Esophagus muscularis mucosa (tissue), 4 donors: ENCODE measurements around the gene FAAP20. TPM values are rescaled to one million over a fixed set of nuclear protein-coding genes. Genes with fewer than 3 reads are reported as not detected.

Experiments used
- DNase-seq: peaks from one replicate; pipeline ENCODE4 v3.0.0-alpha.2; 2017; ENCODE audit errors: extremely low spot score
- H3K27ac ChIP-seq, 4 donors: fragments of 200-600 bp; sonication (generic); replicated peaks in 1 of 4; 1 replicate in 3 of 4; 2 replicates in 1 of 4; pipeline ENCODE4 v1.5.1; 2016 to 2019; ENCODE audit warnings: mild to moderate bottlenecking in 1 of 4
- H3K27me3 ChIP-seq, 4 donors: fragments of 200-600 bp; sonication (generic); one replicate each; pipeline versions ENCODE4 v1.5.1 to v1.6.0; 2016 to 2019
- H3K36me3 ChIP-seq, 4 donors: fragments of 200-600 bp; sonication (generic); one replicate each; pipeline ENCODE4 v1.5.1; 2016 to 2019
- H3K4me1 ChIP-seq, 4 donors: fragments of 200-600 bp; sonication (generic); one replicate each; pipeline ENCODE4 v1.5.1; 2016 to 2019
- H3K4me3 ChIP-seq, 4 donors: fragments of 200-600 bp; sonication (generic); 1 replicate in 2 of 4; 2 replicates in 2 of 4; pipeline ENCODE4 v1.5.1; 2016 to 2019; ENCODE audit warnings: mild to moderate bottlenecking in 4 of 4, moderate library complexity in 1 of 4
- H3K9me3 ChIP-seq, 4 donors: fragments of 200-600 bp; sonication (generic); 1 replicate in 3 of 4; 2 replicates in 1 of 4; pipeline ENCODE4 v1.5.1; 2016 to 2019
- EP300 ChIP-seq: sonication (generic); formaldehyde crosslinking; IDR thresholded peaks from one replicate; pipeline ENCODE4 v1.6.1; 2017; ENCODE audit warnings: antibody characterized with exemption
- POLR2A ChIP-seq: fragments of 450-650 bp; IDR thresholded peaks from one replicate; pipeline ENCODE4 v1.6.1; 2017; ENCODE audit warnings: antibody characterized with exemption, moderate library complexity, mild to moderate bottlenecking, low read depth
- POLR2AphosphoS5 ChIP-seq, 2 donors: sonication (generic); formaldehyde crosslinking; IDR thresholded peaks; one replicate each; pipeline ENCODE4 v1.6.1; 2017; ENCODE audit warnings: antibody characterized with exemption in 2 of 2
- WGBS: methylation state at CpG from one replicate; pipeline ENCODE4 v1.1.5; 2018; 5-methylcytosine and 5-hydroxymethylcytosine counted together
- intact Hi-C: fragments of 100-400 bp; cut with DNase I; formaldehyde crosslinking; loops from one replicate; pipeline ENCODE4 v1.15.1; 2023
- total RNA-seq, 4 donors: library from RNA; depleted of rRNA; stranded (reverse); fragments of >200 nt; gene quantifications; one replicate each; pipeline versions ENCODE4 v1.1.0 to v1.2.1, GENCODE V29; 2016
- TF ChIP-seq, protein P1 (sequence below), 3 experiments: fragments of 200-600 bp in 2 of 3; fragments of 450-650 bp in 1 of 3; sonication (generic) in 2 of 3; IDR thresholded peaks; one replicate each; pipeline ENCODE4 v1.5.1; 2017 to 2019; ENCODE audit warnings: antibody characterized with exemption in 3 of 3, mild to moderate bottlenecking in 2 of 3, moderate library complexity in 1 of 3

FAAP20 gene
- total RNA-seq, 4 donors from 2014 or later: 37.9 to 81.7 (median 55.7) TPM

GRCh38 chr1:2229911-2230731, 35.5 kb upstream of the FAAP20 start:
- Histone ChIP-seq H3K4me1 (peaks cover 62 to 74% (median 67%) of the 10 kb centered on the region in 4 donors), H3K27me3 (no peaks in the 10 kb centered on the region), H3K9me3 (no peaks in the 10 kb centered on the region), H3K27ac (peak overlapping the region; percentile 89 to 94 (median 92)), H3K36me3 (no peaks in the 10 kb centered on the region), H3K4me3 (peak overlapping the region; percentile 74 to 96 (median 81))
- no peak for DNase-seq
- intact Hi-C loops: loop anchor here (5.0 kb wide), 2 partner anchors 33 to 67 kb away; no protein-coding TSS in a partner anchor
- 9% methylated on average over 13 of the region's 32 CpGs for WGBS
- TF ChIP-seq POLR2AphosphoS5 (IDR thresholded peaks at IDR 0.05) (peak in 1 of 2 donors; percentile 39), POLR2A (no peak)

DNA sequence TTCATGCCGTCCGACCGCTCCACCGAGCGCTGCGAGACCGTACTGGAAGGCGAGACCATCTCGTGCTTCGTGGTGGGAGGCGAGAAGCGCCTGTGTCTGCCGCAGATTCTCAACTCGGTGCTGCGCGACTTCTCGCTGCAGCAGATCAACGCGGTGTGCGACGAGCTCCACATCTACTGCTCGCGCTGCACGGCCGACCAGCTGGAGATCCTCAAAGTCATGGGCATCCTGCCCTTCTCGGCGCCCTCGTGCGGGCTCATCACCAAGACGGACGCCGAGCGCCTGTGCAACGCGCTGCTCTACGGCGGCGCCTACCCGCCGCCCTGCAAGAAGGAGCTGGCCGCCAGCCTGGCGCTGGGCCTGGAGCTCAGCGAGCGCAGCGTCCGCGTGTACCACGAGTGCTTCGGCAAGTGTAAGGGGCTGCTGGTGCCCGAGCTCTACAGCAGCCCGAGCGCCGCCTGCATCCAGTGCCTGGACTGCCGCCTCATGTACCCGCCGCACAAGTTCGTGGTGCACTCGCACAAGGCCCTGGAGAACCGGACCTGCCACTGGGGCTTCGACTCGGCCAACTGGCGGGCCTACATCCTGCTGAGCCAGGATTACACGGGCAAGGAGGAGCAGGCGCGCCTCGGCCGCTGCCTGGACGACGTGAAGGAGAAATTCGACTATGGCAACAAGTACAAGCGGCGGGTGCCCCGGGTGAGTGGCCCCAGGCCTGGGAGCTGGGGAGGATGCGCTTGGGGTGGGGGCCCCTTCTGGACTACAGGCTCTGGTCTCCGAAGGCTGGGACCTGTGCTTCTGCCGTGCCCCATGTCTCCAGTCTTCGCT, 34.7 kb upstream of the FAAP20 start:
- Histone ChIP-seq H3K9me3 (no peaks in the 10 kb centered on the region), H3K27me3 (no peaks in the 10 kb centered on the region), H3K27ac (peak overlapping the region; percentile 89 to 94 (median 92)), H3K36me3 (no peaks in the 10 kb centered on the region), H3K4me1 (peaks cover 55 to 65% (median 58%) of the 10 kb centered on the region in 4 donors), H3K4me3 (peak overlapping the region; percentile 74 to 96 (median 81))
- 20% methylated on average over 11 of the region's 77 CpGs for WGBS
- no peak for DNase-seq
- TF ChIP-seq POLR2A (no peak), EP300 (no peak), POLR2AphosphoS5 (IDR thresholded peaks at IDR 0.05) (peak; percentile 83 to 85)
- TF ChIP-seq, protein P1, sequence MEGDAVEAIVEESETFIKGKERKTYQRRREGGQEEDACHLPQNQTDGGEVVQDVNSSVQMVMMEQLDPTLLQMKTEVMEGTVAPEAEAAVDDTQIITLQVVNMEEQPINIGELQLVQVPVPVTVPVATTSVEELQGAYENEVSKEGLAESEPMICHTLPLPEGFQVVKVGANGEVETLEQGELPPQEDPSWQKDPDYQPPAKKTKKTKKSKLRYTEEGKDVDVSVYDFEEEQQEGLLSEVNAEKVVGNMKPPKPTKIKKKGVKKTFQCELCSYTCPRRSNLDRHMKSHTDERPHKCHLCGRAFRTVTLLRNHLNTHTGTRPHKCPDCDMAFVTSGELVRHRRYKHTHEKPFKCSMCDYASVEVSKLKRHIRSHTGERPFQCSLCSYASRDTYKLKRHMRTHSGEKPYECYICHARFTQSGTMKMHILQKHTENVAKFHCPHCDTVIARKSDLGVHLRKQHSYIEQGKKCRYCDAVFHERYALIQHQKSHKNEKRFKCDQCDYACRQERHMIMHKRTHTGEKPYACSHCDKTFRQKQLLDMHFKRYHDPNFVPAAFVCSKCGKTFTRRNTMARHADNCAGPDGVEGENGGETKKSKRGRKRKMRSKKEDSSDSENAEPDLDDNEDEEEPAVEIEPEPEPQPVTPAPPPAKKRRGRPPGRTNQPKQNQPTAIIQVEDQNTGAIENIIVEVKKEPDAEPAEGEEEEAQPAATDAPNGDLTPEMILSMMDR (IDR thresholded peaks at IDR 0.05): peak in 2 of 3 experiments; percentile 16 to 19
- intact Hi-C loops: no loop called here

DNA sequence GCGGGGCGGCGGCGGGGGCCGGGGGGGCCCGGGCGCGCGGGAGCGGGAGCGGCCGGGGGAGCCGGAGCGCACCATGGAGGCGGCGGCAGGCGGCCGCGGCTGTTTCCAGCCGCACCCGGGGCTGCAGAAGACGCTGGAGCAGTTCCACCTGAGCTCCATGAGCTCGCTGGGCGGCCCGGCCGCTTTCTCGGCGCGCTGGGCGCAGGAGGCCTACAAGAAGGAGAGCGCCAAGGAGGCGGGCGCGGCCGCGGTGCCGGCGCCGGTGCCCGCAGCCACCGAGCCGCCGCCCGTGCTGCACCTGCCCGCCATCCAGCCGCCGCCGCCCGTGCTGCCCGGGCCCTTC, 34.1 kb upstream of the FAAP20 start:
- WGBS: 3% methylated on average over 6 of the region's 50 CpGs
- DNase-seq: no peak
- Histone ChIP-seq H3K4me3 (peak overlapping the region; percentile 74 to 96 (median 81)), H3K9me3 (no peaks in the 10 kb centered on the region), H3K27me3 (no peaks in the 10 kb centered on the region), H3K36me3 (no peaks in the 10 kb centered on the region), H3K27ac (peak overlapping the region; percentile 89 to 94 (median 92)), H3K4me1 (peaks cover 49 to 59% (median 52%) of the 10 kb centered on the region in 4 donors)
- TF ChIP-seq, protein P1 (IDR thresholded peaks at IDR 0.05): no peak
- TF ChIP-seq POLR2A (no peak), POLR2AphosphoS5 (IDR thresholded peaks at IDR 0.05) (no peak), EP300 (no peak)
- intact Hi-C loops: no loop called here

DNA sequence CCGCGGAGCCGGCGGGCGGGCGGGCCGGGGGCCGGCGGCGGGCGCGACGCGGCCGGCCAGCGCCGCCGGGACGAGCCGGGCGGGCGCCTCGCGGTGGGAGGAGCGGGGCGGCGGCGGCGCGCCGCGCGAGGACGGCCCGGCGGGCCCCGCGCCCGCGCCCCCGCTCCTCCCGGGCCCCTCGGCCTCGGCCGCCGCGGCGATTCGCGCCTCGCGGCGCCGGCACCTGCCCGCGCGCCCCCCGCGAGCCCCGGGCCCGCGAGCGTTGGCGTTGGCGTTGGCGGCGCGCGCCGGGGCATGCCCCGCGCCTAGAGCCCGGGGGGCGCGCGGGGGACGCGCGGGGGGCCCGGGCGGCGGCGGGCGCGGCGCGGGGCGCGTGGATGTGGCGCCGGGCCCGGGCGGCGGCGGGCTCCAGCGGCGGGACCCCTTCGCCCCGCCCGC, 33.6 kb upstream of the FAAP20 start, which contains the start of gene SKI:
Gene SKI, plus strand, starts transcription at position 163 of the 438 bp plus-strand sequence. CDS start 448 bp downstream, outside the sequence.
- Histone ChIP-seq H3K4me1 (peaks cover 44 to 54% (median 47%) of the 10 kb centered on the region in 4 donors), H3K4me3 (peak within 1 kb of the TSS; percentile 78 to 96 (median 86)), H3K9me3 (no peaks in the 10 kb centered on the region), H3K27ac (peak within 1 kb of the TSS; percentile 97 to 99 (median 98)), H3K36me3 (no peaks in the 10 kb centered on the region), H3K27me3 (no peaks in the 10 kb centered on the region)
- intact Hi-C loops: no loop called here
- DNase-seq: no peak
- TF ChIP-seq, protein P1 (IDR thresholded peaks at IDR 0.05): no peak
- TF ChIP-seq POLR2A (no peak), POLR2AphosphoS5 (IDR thresholded peaks at IDR 0.05) (no peak), EP300 (no peak)
- WGBS: no CpG with 5 or more reads among the region's 100 CpGs
